ENCODE results near the gene DCC.

DCC gene

DNA sequence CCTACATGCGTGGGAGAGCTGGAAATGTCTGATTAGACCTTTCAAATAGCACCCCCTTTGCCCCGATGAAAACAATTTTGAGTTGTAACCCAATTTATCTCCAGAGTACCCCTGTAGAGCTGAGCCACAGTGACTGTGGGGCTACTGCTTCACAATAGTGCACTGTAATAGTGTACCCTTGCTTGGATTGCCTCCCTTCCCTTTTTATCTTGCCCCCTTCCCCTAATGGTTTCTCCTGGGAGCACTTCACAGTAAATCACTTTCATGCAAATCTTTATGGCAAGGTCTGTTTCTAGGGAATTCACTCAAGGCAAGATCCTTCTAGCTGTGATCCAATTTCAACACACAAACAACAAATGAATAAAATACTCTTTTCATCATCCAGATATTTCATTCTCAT lies 1196.9 kb downstream of the DCC start:
- no peak for DNase-seq

DNA sequence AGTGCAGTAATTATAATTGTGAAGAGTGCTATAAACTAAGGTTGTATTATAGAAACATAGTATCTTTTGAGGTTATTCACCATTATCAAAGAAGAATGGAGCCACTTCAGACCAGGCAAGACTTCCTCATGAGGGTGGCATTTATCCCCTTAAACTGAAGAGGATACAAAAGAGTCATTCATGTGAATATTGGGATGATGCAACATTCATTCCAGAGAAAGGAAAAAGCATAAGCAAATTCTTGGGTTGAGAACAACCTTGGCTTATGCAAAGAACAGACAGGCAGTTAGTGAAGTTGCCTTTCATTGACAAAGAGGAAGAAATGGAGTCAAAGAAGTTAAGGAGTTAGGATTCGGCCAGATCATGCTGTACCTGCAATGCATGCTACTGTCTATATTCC lies 1201.9 kb downstream of the DCC start:
- no peak for DNase-seq

DNA sequence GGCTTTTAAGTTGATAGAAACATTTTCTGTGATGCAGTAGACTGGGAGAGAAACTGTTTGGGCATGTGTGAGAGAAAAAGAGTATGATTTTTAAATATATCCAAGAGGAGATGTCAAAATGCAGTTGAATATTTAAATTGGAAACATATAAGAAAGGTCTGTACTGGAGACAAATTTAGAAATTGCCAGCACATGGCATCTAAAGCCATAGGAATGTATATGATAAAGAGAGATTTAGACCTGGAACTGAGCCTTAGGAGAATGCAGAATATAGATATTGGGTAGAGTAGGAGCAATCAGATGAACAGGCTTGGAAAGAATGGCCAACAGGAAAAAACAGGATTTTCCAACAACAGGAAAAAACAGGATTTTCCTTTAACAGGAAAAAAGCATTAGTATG lies 1203.7 kb downstream of the DCC start:
- no peak for DNase-seq

DNA sequence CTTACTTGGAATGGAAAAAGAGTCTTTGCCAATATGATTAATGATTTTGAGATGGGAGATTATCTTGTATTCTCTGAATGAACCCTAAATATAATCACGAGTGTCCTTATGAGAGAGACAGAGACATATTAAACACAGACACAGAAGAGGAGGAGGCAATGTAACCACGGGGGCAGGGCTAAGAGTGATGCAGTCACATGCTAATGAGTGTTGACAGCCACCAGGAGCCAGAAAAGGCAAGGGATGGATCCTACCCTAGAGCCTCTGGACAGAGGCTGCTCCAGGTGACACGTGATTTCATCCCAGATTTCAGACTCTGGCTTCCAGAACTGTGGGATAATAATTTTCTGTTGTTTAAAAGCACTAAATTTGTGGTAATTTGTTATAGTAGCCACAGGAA lies 1204.9 kb downstream of the DCC start:
- no peak for DNase-seq

DNA sequence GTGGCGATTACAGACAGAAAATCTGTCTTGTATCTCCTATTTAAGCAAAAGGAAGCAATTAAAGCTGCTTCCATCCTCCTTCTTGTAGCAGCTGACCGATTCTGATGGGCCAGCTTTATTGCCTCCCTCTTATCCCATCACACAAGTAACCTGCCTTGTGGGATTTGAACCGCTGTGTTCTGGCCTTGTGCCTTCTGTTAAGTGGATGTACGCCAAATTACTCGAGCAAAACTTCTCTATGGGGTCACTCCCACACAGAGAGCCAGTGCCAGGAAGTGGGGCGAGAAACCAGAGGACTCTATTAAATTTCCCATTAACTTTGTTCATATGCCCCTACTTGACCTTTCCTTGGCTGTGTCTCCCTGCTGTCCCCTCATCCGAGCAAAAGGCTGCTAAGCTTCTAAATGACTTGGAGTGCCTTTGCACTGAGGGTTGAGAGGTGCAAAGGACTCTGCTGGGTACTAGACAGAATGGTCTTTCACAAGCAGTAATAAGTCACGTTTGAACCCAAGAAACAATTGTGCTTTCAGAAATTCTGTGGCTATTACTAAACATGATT lies 1212.0 kb downstream of the DCC start:
- no peak for DNase-seq

DNA sequence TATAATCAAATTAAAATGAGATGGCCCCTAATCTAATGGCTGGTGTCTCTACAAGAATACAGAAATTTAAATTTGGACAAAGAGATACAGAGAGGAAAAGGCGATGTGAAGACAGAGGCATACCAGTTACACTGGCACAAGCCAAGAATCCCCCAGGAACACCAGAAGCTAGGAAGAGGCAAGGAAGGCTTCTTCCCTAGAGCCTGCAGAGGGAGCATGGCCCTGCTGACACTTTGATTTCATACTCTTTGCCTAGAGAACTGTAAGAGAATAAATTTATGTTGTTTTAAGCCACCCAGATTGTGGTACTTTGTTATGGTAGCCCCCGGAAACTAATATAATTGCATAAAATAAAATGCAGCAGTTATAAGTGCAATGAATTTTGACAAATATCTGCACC lies 1213.0 kb downstream of the DCC start:
- no peak for DNase-seq

DNA sequence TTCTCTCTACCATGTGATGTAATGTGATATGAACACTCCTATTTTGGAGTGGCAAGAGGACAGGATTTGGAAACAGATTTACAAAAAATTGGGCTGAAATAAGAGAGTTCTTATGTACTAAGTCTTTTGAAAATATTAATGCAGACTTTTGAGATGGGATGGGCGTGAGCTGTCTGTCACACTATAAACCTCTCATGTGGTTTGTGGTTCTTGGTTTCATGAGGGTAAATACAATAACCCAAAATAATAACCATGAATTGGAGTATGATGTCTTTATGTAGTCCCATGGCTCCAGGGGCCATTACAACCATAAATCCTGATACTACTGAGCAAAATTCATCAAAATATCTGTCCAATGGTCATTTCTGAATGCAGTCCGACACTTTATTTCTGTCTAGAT lies 1216.5 kb downstream of the DCC start:
- DNase-seq = no peak

DNA sequence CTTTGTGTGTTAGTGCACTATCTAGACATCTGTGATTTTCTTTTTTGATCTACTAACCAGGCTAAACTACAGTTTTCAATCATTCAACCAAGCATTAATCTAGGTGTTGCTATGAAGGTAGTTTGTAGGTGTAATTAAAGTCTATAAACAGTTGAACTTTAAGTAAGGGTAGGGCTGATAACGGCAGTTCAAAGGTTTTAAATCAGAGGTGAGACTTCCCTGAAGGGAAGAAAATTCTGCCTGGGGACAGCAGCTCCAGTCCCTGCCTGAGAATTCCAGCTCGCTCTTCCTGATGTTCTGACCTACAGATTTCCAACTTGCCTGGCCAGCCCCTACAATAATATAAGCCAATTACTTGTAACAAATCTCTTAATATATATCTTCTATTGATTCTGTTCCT lies 1220.5 kb downstream of the DCC start:
- DNase-seq = no peak

DNA sequence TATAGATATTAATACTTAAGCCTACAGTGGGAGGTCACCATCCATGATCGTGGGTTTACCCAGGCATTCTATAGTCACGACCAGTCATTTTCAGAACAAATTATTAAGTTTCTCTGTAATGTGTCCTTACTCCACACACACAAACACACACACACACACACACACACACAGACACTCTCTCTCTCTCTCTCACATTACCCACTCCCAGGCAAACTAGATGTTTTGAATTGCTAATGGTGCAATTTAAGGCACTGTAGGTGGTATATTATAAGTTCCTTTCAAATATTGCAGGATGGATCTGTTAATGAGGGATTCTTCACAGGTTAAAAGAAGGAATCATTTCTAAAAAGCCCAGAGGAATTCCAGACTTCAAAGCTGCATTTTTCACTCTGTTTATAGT lies 1226.6 kb downstream of the DCC start:
- DNase-seq = no peak

DNA sequence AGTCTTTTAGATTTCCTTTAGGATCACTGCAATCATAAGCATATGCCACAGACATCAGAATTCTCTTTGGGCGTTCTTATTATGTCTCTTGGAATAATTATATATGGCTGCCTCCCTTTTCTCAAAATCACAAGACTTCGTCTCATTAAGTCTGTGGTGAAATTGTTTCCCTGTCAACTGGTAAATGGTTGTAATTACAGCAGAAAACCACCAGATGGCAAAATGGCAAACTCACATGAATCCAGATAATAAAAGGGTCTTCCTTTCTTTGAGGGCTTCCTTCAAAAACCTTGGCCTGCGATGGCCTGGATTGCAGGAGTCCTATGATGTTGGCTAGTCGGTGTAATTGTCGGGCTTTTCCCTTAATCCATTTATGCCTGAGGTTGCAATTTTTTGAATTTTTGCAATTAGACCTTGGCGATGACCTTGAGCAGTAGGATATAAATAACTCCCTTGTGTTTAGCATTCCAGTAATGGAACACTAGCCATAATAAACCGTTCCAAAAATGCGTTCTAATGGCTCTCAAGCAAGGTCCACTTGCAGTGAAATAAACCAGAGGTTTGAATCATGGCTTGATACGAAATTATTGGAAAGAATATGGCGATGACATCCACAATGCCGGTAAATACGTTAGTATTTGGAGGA lies 1228.1 kb downstream of the DCC start:
- DNase-seq = peak; percentile 66
